ENCODE measurements around the gene TNRC6B.

The TNRC6B gene

DNA sequence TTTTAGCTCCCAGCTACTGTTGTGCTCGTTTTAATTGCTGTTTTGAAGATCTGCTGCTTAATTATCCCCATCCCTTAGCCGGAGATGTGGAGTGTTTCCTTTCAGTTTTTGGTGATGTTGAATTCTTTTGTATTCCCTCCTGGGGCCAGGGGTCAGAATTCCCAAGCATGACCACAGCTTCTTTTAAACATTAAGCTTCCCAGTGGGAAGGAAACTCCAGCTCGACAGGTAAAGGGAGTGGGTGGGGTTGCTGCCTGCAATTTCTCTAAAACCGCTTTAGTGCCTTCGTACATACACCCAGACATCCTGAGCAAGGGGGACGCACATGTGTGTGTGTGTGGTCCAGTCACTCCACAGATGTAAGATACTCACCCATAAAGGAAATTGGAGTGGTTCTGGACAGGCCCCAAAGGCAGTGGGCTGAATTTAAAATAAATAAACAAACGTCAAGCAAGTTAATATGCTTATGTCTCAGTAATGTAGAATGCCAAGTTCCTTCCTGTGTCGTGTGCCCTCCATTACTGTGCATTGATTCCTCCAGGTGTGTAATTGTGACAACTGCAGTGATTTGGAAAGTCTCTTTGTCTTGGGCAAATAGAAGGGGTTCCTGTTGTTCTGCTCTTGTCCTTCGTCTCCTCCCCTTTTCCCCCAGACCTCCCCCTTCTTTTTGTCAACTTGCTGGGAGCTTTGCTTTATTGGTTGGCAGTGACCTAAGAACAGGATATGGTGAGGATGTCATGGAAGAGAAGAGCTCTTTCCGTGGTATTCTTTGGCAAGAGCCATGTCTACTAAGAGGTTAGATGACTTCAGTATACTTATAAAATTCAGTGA lies 149.4 kb downstream of the TNRC6B start:
- DNase-seq: no peak

DNA sequence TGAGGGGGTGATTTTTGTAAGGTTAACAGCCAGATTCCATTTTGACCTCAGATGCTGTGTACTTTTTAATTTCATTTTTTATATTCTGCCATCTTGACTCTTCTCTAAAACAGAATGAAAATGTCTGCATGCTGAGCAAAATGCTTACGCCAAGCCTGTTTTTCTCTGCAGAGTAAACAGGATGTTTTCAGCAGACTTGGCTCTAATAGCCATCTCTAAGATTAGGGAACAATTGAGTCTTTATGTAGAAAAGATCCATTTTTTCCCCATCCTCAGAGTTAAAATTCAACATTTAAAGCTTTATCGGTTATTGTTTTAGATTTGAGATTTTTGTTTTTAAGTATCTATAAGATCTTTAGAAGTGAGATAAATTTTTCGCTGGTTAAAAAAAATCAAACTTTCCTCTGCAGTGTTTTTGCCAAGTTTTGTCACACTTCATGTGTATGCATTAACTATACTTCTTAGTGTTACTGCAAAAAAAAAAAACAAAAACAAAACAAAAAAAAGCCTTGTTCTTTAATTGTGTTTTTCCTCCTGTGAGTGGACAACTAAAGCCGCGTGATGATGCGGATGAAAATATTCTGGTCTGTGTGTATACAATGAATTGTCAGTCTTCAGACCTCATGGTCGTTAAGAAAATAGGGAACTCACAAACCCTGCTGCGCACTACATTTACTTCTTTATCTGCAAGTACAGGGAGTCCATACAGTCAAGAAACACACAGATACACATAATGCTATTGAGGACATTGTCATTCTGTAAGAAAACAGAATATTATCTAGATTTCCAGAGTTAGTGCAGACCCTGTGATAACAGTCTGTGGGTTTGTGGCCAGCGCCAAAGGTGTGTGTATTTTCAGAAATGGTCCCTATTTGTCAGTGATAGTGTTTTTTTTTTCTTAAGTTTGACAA lies 151.1 kb downstream of the TNRC6B start:
- DNase-seq: peak; percentile 37 to 61 (median 52)

DNA sequence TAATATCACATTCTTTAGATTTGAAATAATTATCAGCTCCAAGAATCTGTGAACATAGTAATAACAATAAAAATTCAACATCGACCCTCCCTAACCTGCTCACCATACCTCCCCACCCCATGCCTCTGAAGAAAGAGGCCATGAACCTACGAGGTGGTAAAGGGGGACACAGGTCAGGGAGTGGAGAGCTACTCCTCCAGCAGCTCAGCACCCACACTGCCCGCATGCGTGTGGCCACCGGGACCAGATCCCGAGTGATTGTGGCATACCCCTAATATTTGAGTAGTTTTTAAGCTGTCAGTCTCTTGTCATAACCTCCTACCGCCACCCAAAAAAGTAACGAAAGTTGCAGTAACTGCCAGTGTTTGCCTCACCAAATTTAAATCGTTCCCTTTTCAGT lies 151.7 kb downstream of the TNRC6B start:
- no peak for DNase-seq

DNA sequence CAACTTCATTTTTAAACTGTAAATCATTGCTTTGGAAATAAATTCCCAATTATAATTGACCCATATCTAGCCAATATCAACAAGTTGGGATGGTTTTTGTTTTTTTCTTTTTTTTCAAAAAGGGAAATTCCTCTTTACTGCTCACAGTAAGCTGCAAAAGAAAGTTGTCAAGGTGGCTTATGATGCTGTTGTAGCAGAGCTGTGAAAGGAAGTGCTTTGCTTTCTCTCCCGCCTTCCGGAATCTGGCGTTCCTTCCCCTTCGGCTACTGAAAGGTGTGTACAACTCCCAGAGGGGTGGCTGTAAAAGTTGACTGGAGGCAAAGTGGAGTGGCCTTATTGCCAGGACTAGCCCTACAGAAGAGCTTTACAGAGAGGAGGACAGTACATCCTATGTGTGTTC lies 152.4 kb downstream of the TNRC6B start:
- no peak for DNase-seq

DNA sequence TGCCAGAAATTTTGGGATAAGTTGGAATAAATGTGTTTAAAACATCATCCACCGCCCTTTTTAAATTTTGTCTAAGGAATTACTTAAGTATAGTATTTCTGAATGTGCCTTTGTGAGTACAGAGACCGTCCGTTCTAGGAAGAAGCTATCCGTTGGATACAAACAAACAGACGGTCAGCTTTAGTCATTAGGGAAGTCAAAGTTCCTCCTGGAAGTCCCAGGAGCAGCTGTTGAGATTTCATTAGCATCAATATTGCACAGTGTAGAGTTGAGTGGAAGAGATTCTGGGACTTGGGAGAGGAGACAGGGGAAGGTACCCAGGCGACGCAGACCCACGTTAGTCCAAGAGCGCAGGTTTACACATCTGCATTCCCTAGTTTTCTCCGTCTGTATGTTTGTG lies 152.9 kb downstream of the TNRC6B start:
- peak; percentile 14 to 46 (median 40) for DNase-seq

DNA sequence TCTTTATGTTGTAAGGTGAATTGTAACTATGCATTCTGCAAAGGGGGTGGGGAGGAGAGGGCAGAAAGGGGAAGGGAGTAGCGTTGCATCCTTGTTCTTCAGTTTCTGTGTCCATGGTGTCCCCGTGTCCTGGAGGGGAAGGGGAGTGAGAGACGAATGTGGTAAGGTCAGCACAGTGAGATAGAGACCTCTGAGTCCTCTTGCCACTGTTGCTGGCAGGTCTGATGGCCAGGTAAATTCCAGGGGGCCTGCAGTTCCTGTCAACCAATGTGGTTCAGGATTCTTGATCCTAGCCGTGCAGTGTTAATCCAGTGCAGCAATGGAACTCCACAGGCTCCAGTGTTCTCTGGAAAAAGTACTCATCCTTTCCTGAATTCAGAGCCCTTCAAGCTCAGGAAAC lies 154.0 kb downstream of the TNRC6B start:
- DNase-seq: no peak

DNA sequence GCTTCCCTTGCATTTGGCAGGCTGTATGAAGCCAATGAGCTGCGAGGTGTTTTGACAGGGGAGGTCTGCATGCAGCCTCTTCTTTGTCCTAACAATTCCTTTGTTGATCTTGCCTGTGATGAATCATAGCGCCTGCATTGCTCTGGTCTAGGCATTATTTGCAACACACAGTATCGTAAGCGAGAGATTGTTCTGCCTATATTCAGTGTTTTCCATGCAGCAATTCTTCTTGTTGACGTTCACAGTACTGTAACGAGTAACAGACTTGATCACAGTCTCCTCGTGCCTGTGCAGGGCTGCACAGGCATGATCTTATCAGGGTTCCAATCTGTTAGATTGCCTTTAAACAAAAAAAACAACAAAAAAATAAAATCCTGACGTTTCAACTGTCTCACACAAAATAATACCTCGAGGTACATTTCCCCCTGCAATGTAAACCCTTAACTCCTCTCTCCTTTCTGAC lies 154.6 kb downstream of the TNRC6B start:
- DNase-seq: no peak

DNA sequence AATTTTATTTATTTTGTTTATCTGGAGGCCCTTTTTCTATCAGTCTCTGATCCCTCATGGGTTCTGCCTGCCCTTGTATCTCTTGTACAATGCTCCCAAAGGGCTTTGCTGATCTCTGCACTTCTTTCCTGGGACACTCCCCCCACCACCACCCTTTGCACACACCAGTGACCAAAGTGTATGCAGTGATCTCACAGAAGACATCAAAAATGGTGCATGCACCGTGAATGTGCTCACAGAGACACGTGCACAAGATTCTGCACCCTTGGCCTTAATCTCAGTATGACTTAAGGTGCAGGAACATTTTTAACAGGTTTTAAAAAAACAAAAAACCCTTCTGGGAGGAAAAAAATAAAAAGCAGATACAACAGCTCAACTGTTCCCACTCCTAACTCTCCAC lies 156.3 kb downstream of the TNRC6B start:
- DNase-seq: no peak

DNA sequence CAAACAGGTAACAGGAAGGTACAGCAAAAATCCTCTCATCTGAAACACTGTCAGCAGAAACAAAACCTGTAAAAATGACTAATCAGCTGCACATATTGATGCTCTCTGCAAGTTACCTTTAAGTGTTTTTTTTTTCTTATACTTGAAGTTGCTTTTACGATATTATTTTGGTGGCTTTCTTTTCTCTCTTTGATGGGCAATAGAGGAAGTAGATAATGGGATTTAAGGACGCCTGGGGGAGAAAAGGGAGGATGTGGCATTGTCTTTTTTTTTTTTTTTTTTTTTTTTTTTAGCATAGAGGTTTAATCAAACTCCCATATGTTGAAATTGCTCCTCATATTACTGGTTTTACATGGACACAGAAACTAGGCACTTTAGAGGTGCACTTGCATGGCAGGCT lies 157.2 kb downstream of the TNRC6B start:
- DNase-seq: no peak

DNA sequence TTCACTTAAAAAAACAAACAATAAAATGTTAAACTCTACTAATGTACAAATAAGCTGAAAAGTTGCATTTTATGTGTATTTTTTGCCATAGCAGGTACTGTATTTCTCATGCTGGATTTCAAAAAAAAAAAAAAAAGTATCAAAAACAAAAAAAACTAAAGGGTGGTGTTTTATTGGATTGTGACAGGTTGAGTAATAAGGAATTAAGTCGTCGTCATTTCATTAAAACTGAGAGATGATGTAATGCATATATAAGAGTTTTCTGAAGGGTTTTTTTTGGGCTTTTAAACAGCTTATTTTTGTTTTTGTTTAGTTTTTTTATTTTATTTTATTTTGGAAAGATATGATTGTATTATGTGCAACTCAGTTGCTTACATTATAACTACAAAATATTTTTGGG lies 157.6 kb downstream of the TNRC6B start:
- no peak for DNase-seq

DNA sequence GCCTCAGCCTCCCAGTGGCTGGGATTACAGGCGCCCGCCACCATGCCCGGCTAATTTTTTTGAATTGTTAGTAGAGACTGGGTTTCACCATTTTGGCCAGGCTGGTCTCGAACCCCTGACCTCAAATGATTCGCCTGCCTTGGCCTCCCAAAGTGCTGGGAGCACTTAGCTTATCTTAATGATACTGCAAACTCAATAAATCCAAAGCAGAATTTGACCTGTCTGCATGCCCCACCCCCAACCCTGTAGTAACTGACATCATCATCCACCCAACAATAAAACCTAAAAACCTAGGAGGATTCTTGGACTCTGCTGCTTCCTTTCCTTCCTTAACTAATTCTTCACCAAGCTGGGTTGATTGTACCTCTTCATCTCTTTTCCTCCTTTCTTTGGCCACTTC lies 162.3 kb downstream of the TNRC6B start:
- no peak for DNase-seq

DNA sequence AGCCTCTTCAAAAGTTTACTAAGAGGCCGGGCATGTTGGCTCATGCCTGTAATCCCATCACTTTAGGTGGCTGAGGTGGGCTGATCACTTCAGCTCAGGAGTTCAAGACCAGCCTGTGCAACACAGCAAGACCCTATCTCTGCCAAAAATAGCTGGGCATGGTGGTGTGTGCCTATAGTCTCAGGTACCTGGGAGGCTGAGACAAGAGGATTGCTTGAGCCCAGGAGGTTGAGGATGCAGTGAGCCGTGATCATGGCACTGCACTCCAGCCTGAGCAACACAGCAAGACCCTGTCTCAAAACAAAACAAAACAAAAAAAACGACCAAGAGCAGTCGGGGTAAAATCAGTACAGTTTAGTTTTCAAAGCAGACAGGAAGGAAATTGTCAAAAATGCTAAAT lies 163.9 kb downstream of the TNRC6B start:
- no peak for DNase-seq

DNA sequence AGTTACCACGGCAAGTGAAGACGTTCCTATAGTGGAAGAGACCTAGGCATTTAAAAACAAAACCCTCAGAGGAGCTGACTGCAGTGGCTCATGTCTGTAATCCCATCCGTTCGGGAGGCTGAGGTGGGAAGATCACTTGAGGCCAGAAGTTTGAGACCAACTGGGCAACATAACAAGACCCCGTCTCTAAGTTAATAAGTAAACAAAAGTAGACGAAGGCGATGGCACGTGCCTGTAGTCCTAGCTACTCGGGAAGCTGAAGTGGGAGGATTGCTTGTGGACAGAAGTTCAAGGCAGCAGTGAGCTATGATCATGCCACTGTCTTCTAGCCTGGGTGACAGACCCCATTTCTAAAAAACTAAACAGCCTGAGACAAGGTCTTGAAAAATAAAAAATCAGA lies 164.8 kb downstream of the TNRC6B start:
- DNase-seq: no peak

DNA sequence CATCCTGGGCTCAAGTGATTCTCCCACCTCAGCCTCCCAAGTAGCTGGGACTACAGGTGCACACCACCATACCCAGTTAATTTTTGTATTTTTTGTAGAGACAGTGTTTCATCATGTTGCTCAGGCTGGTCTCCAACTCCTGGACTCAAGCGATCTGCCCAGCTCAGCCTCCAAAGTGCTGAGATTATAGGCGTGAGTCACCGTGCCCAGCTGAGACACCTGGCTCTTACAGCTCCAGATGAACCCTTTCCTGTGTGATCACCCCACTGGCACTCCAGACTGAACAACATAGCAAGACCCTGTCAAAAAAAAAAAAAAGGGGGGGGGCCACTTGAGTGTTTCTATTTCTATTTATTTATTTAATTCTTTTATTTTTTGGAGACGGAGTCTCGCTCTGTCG lies 167.5 kb downstream of the TNRC6B start:
- DNase-seq: no peak

DNA sequence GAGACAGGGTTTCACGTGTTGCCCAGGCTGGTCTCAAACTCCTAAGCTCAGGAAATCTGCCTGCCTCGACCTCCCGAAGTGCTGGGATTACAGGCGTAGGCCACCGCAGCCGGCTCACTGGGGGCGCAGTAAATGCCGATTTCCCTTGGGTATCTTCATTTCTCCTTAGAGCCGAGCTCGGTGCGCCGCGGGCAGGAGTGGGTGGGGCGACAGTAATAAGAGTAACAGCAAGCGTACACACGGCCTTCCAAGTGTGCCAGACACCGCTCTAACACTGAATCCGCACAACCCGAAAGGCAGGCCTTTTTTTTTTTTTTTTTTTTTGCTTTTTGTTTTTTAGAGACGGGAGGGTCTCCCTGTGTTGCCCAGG lies 168.1 kb downstream of the TNRC6B start:
- peak; percentile 47 to 73 (median 51) for DNase-seq

DNA sequence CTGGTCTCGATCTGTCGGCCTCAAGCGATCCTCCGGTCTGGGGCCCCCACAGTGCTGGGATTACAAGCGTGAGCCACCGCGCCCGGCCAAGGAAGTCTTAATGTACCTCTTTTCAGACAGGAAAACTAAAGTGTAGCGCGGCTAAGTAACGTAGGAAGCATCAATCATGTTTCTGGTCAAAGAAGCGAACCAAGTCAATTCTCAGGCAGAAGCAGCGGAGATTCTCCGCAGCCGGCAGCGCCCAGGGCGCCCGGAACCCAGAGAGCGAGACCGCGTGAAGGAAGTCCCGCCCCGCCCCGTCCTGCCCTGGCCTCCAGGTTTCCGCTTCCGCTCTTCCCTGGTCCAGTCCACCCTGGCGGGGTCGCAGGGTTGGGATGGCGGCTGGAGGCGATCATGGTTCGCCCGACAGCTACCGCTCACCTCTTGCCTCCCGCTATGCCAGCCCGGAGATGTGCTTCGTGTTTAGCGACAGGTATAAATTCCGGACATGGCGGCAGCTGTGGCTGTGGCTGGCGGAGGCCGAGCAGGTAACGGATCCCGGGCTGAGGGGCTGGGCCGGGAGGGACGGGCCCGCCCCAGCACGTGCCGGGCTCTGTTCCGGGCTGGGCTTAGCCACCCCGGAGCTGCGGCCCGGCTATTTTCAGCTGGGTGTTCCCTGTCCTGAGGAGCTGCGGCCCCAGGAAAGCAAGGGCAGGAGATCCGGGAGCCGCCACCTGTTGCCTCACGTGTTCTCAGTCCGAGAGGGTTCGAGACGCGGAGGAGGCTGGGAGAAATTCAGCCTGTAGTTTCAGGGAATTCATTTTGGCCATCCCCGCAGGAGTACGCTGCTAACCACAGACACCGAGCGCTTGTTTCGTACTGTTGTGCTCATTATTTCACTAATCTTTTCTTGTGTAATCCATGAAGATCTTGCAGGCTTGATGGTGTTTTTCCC lies 168.7 kb downstream of the TNRC6B start, which contains the start of gene ADSL:
Gene ADSL, plus strand, starts transcription at position 316 of the 934 bp plus-strand sequence. Its CDS starts 59 bp downstream, at position 375.
- DNase-seq: peak; percentile 88 to 95 (median 92)

DNA sequence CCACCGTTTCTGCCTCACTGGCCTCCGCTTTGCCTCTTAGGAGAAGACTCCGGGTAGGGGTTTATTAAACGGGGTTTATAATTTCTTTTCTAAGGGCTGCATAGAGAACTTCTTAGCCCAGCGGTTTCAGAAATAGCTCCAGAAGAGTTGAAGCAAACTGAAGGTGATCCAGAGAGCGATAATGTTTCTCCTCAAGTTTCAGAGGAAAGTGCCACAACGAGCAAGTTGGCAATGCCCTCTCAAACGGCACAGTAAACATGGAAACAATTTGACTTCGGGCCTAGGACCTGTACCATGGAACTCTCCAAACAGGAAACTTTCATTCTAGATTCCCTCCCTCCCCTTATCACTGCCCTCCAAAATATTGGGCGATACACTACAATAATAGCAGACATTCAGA lies 169.6 kb downstream of the TNRC6B start:
- no peak for DNase-seq

DNA sequence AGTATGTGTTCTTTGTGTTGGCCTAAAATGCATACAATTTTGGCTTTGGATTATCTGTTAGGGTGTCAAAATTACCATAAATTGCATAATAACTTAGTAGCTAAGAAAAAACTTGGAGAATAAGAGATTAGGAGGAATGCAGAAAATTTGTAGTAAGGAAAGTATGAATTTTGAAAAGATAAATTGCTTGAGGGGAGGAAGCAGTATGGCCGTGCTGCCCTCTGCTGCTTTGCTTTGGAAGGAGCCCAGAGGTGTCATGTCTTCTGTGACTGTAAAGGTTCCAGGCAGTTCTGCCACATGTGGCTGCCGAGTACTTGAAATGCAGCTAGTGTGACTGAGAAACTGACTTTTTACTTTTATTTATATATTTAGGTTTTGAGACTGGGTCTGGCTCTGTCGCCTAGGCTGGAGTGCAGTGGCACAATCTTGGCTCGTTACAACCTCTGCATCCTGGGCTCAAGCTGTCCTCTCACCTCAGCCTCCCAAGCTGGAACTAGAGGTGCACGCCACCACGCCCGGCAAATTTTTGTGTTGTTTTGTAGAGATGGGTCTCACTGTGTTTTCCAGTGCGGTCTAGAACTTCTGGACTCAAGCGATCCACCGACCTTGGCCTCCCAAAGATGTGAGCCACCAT lies 170.4 kb downstream of the TNRC6B start:
- DNase-seq: peak; percentile 54 to 74 (median 68)

DNA sequence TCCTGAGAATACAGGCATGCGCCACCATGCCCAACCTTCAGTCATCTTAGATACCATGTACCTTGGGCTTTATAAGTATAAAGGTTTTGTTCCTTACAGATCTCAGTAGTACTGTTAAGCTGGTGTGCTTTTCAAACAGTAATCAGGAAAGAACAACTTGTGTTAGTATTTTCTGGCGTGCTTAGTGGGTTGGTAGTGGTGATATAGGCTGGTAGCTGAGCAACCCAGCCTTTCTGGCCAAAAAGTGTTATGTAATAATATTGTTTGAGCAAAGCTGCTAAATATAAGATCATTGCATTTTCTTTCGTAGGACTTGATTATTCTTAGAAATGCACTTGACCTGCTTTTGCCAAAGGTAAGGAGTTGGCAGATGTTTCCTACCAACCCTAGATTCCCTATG lies 175.0 kb downstream of the TNRC6B start:
- DNase-seq: no peak

DNA sequence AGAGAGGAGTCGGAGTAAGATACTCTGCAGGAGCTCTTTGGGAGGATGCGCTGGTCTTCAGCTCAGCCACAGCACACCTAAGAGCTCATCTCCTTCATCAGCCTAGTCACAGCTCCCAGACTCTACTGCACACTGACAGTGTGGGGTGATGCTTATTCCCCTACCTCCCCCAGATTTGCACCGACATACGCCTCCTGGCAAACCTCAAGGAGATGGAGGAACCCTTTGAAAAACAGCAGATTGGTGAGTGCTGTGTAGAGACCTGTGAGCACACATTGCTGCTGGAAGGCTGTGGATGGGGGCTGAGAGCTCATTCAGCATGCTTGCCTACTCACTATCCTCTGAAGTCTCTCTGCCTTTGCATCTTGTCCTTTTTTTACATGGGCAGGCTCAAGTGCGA lies 183.4 kb downstream of the TNRC6B start:
- DNase-seq: no peak

DNA sequence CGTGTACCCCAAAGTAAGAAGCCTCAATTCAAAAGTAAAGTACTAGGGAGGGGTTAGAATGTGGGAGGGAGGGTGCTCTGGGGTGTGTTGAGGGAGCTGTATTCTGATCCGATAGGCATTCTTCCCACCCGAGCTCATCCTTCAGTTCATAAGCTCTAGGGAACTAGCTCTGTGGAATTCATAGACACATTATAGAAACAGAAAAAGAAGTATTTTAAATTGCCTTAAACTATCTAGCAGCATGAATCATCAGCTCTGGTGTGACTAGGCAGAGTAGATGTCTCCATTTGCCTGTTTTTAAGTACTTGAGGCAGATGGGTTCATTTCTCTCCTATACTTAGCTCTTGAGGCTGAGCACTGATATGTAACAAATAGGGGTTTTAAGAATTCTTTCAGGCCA lies 185.3 kb downstream of the TNRC6B start:
- DNase-seq: no peak

DNA sequence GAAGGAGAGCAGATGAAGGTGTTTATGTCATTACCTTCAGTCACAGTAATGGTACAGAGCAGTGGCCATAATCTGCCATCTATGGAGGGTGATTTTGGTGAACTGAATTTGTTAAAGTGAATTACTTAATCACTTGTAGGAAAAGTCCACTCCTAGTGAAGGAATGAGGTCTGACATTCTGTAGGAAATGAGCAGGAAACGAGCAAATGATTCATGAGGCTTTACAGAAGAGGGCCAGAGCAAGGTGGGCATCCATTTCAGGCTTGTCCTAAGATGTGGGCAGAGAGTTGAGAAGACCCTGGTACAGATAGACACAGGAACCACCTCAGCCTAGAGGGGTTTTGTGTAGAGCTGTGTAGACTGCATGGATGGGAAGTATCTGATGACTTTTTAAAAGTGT lies 186.7 kb downstream of the TNRC6B start:
- no peak for DNase-seq
